Endothelial cell of umbilical vein (primary cell): ENCODE data around the gene NUMA1. TPM values are rescaled to one million over a fixed set of nuclear protein-coding genes. Genes with fewer than 3 reads are reported as not detected.

Experiments used
- BruUV-seq: library from RNA; stranded (reverse); fragments of 400-500 nt; replicated peaks from 2 replicates; lab custom pipeline; 2021; lab: Mats Ljungman, UMichigan
- CTCF ChIA-PET: fragments of 300-600, 350-600 bp; sonication (Branson Sonifier 250); formaldehyde crosslinking; loops from one replicate; lab custom pipeline; 2021; ENCODE audit warnings: antibody characterized with exemption, inconsistent platforms; lab: Charles Lee
- POLR2A ChIA-PET: fragments of 300-600, 350-600 bp; sonication (Branson Sonifier 250); formaldehyde crosslinking; loops from one replicate; lab custom pipeline; 2021; ENCODE audit warnings: antibody characterized with exemption, inconsistent platforms; lab: Charles Lee
- DNase-seq: peaks from one replicate; pipeline ENCODE4 v3.0.0-alpha.2; 2011; ENCODE audit warnings: low read depth, low spot score
- FAIRE-seq: peaks from 2 replicates; lab custom pipeline; 2011; peaks lifted over from hg19 to GRCh38; lab: Jason Lieb, UNC
- H2AFZ ChIP-seq: 2 replicates; pipeline ENCODE4 v1.6.0; 2012; ENCODE audit warnings: low read depth, low read length, control low read depth, inconsistent platforms
- H3K27ac ChIP-seq: 2 replicates; pipeline ENCODE4 v1.5.1; 2011; ENCODE audit warnings: low read depth, mild to moderate bottlenecking, control low read depth, low read length, moderate library complexity; ENCODE audit not compliant: insufficient read depth
- H3K27me3 ChIP-seq, 2 experiments: 2 replicates each; pipeline versions ENCODE4 v1.6.0 to v1.6.1; 2011; ENCODE audit warnings: low read length in 2 of 2, mixed read lengths in 1 of 2; ENCODE audit not compliant: control insufficient read depth in 2 of 2, insufficient read depth in 2 of 2
- H3K36me3 ChIP-seq, 2 experiments: 2 replicates in 1 of 2; 3 replicates in 1 of 2; pipeline ENCODE4 v1.5.1; 2011; ENCODE audit warnings: low read length in 2 of 2, mild to moderate bottlenecking in 1 of 2, moderate library complexity in 1 of 2; ENCODE audit not compliant: control insufficient read depth in 2 of 2, insufficient read depth in 2 of 2; ENCODE audit errors: extremely low read depth in 1 of 2
- H3K4me1 ChIP-seq: 3 replicates; pipeline ENCODE4 v1.5.1; 2011; ENCODE audit warnings: mild to moderate bottlenecking, low read length; ENCODE audit not compliant: control insufficient read depth, insufficient read depth; ENCODE audit errors: extremely low read depth
- H3K4me2 ChIP-seq: 2 replicates; pipeline ENCODE4 v1.6.1; 2011; ENCODE audit warnings: low read length, control low read depth, mixed read lengths; ENCODE audit not compliant: insufficient read depth
- H3K4me3 ChIP-seq, 3 experiments: fragments of 200-600 bp in 1 of 3; sonication (generic), shearing (Covaris generic) in 1 of 3; replicated peaks in 1 of 3; 2 replicates each; pipeline ENCODE4 v1.5.1; 2011 to 2016; ENCODE audit warnings: control low read depth in 3 of 3, low read length in 3 of 3, mild to moderate bottlenecking in 2 of 3, inconsistent platforms in 1 of 3, low read depth in 1 of 3, moderate library complexity in 1 of 3; ENCODE audit not compliant: insufficient read depth in 1 of 3
- H3K79me2 ChIP-seq: 2 replicates; pipeline ENCODE4 v1.6.0; 2012; ENCODE audit warnings: low read length, inconsistent platforms; ENCODE audit not compliant: control insufficient read depth, insufficient read depth
- H3K9ac ChIP-seq: replicated peaks from 2 replicates; pipeline ENCODE3; 2011; ENCODE audit warnings: low read length, control low read depth; ENCODE audit not compliant: insufficient read depth; ENCODE audit errors: extremely low read depth
- H3K9me1 ChIP-seq: replicated peaks from 3 replicates; pipeline ENCODE4 v1.6.0; 2011; ENCODE audit warnings: mild to moderate bottlenecking, low read length; ENCODE audit not compliant: control insufficient read depth, insufficient read depth; ENCODE audit errors: extremely low read depth
- H3K9me3 ChIP-seq: replicated peaks from 2 replicates; pipeline ENCODE4 v1.5.1; 2012; ENCODE audit warnings: low read length, inconsistent platforms; ENCODE audit not compliant: control insufficient read depth, insufficient read depth
- H4K20me1 ChIP-seq: replicated peaks from 2 replicates; pipeline ENCODE3; 2011; ENCODE audit warnings: mild to moderate bottlenecking, low read length; ENCODE audit not compliant: control insufficient read depth, insufficient read depth; ENCODE audit errors: extremely low read depth
- EZH2 ChIP-seq: IDR thresholded peaks from 2 replicates; pipeline ENCODE4 v1.6.1; 2012; ENCODE audit warnings: borderline replicate concordance, low read depth, mild to moderate bottlenecking, moderate library complexity, low read length, inconsistent platforms; ENCODE audit not compliant: severe bottlenecking
- FOS ChIP-seq: IDR thresholded peaks from 2 replicates; pipeline ENCODE4 v1.6.1; 2011; ENCODE audit warnings: mild to moderate bottlenecking, low read length, moderate library complexity, borderline replicate concordance; ENCODE audit not compliant: insufficient read depth
- GATA2 ChIP-seq: IDR thresholded peaks from 2 replicates; pipeline ENCODE4 v1.7.0; 2011; ENCODE audit warnings: low read depth, mild to moderate bottlenecking, moderate library complexity, mixed read lengths, low read length; ENCODE audit not compliant: insufficient read length, insufficient read depth
- JUN ChIP-seq: IDR thresholded peaks from 2 replicates; pipeline ENCODE4 v1.6.1; 2011; ENCODE audit warnings: borderline replicate concordance, low read depth; ENCODE audit not compliant: insufficient read length, insufficient read depth
- MAX ChIP-seq: IDR thresholded peaks from 2 replicates; pipeline ENCODE4 v1.6.1; 2011; ENCODE audit not compliant: insufficient read depth, insufficient read length
- MYC ChIP-seq: IDR thresholded peaks from one replicate; pipeline ENCODE4 v1.6.1; 2011; ENCODE audit warnings: mild to moderate bottlenecking, low read depth, low read length
- POLR2A ChIP-seq: IDR thresholded peaks from 2 replicates; pipeline ENCODE4 v1.6.1; 2012; ENCODE audit warnings: low read depth, mild to moderate bottlenecking, control low read depth, low read length
- POLR2AphosphoS5 ChIP-seq: IDR thresholded peaks from 2 replicates; pipeline ENCODE4 v1.6.1; 2012; ENCODE audit warnings: low read depth, mild to moderate bottlenecking, control low read depth, low read length, moderate library complexity; ENCODE audit not compliant: insufficient read depth
- dilution Hi-C: fragments of 300-500 bp; cut with MboI; formaldehyde crosslinking; loops from one replicate; pipeline ENCODE4 v1.15.0; 2019; ENCODE audit warnings: low sequenced_read_pairs; ENCODE audit not compliant: extremely low pct_ligation_motif_present
- intact Hi-C: fragments of 100-400 bp; cut with micrococcal nuclease; formaldehyde crosslinking; loops from one replicate; pipeline ENCODE4 v1.10.0; 2022
- polyA plus RNA-seq, 4 experiments: library from polyadenylated mRNA; depleted of rRNA in 3 of 4; stranded (reverse) in 3 of 4; unstranded in 1 of 4; fragments of >200 nt; gene quantifications; 2 replicates each; pipeline versions ENCODE4 v1.2.1 to v1.2.3, GENCODE V29; 2011 to 2012; ENCODE audit warnings: missing spikeins in 1 of 4
- total RNA-seq: library from RNA; stranded (reverse); gene quantifications from 2 replicates; pipeline ENCODE4 v1.2.3, GENCODE V29; 2021
- TF ChIP-seq, protein P1 (sequence below), 2 donors: IDR thresholded peaks; 1 replicate in 1 of 2; 2 replicates in 1 of 2; pipeline ENCODE4 v1.5.1; 2011; ENCODE audit warnings: low read length in 2 of 2, mild to moderate bottlenecking in 2 of 2, moderate library complexity in 2 of 2, control low read depth in 1 of 2, inconsistent platforms in 1 of 2, low read depth in 1 of 2; ENCODE audit not compliant: insufficient read depth in 1 of 2; ENCODE audit errors: extremely low read depth in 1 of 2

The NUMA1 gene
- total and polyA plus RNA-seq, 2 donors (not counting 3 experiments of a cell fraction or from before 2014, with no cell fraction given): 120 to 164 TPM

DNA sequence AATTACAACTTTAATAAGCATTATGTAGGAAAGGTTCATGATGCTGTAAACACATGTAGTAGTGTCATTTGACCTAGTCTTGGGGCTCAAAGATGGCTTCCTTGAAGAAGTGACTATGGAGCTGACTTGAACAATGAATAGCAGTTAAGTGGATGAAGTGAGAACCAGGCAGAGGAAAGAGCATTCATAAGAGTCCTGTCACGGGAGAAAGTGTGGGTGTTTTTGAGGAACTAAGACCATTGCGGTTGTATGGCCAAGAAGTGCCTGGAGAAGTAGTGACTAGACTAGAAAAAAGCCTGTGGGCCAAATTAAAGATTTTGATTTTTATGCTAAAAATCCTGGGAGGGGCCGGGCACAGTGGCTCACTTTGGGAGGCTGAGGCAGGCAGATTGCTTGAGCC is 88.8 kb downstream of the NUMA1 start:
- BruUV-seq: no TSS peak
- Histone ChIP-seq H3K79me2 (peaks cover 24% of the 10 kb centered on the region), H3K27me3 (no peaks in the 10 kb centered on the region), H3K9ac (no peak overlapping the region), H3K4me3 (no peak overlapping the region), H2AFZ (no peak overlapping the region), H3K4me2 (no peak overlapping the region), H3K9me3 (no peaks in the 10 kb centered on the region), H3K4me1 (no peaks in the 10 kb centered on the region), H3K27ac (no peak overlapping the region), H3K9me1 (no peaks in the 10 kb centered on the region), H4K20me1 (no peaks in the 10 kb centered on the region), H3K36me3 (peaks cover 8% of the 10 kb centered on the region in 2 experiments)
- FAIRE-seq (no peak), DNase-seq (no peak)
- POLR2A ChIA-PET: no interaction called here
- intact Hi-C loops (no loop called here), dilution Hi-C loops (no loop called here)
- CTCF ChIA-PET: no interaction called here
- TF ChIP-seq MYC (no peak), MAX (no peak), GATA2 (no peak), POLR2A (no peak), EZH2 (no peak), FOS (no peak), POLR2AphosphoS5 (no peak), JUN (no peak)
- TF ChIP-seq, protein P1, sequence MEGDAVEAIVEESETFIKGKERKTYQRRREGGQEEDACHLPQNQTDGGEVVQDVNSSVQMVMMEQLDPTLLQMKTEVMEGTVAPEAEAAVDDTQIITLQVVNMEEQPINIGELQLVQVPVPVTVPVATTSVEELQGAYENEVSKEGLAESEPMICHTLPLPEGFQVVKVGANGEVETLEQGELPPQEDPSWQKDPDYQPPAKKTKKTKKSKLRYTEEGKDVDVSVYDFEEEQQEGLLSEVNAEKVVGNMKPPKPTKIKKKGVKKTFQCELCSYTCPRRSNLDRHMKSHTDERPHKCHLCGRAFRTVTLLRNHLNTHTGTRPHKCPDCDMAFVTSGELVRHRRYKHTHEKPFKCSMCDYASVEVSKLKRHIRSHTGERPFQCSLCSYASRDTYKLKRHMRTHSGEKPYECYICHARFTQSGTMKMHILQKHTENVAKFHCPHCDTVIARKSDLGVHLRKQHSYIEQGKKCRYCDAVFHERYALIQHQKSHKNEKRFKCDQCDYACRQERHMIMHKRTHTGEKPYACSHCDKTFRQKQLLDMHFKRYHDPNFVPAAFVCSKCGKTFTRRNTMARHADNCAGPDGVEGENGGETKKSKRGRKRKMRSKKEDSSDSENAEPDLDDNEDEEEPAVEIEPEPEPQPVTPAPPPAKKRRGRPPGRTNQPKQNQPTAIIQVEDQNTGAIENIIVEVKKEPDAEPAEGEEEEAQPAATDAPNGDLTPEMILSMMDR (IDR thresholded peaks at IDR 0.05; ENCODE audit: extremely low read depth in 1 of 2, insufficient read depth in 1 of 2, low read depth in 1 of 2, low read length in 2 of 2): no peak
